Measurements from ENCODE around the gene ZAP70.

DNA sequence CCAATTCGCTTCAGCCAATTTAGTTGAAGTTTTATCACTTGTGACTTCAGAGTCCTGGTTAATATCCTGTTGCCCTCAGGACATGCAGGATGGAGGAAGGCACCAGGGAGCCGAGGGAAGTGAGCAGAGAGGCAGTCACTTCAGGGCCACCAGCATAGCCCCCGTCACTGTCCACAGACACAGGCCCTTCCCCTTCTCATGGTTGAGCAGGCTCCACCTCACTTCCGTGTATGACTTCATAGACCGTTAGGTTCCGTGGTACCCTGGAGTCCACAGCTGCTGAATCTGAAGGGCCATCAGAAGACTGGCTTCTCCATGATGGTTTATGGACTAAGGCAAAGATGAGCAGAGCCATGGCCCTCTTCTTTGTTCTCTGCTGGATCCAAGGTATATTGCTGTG, 43.9 kb upstream of the ZAP70 start, which contains the start of gene C2orf92:
- TF ChIP-seq POLR2A (IDR thresholded peaks at IDR 0.05; ENCODE audit: low read length) = no peak
- no peak for TF ChIP-seq GATA1 (IDR thresholded peaks at IDR 0.05; ENCODE audit: low read depth, low read length)
